ENCODE data around the gene WDR59.

The WDR59 gene

GRCh38 chr16:74868501-74868900 lies 116.4 kb downstream of the WDR59 start:
- TF ChIP-seq EZH2phosphoT487 (IDR thresholded peaks at IDR 0.05; ENCODE audit: borderline replicate concordance) = no peak
- TF ChIP-seq CTCF (conservative IDR thresholded peaks at IDR 0.05; ENCODE audit: low read length) = no peak
- peak overlapping the region; percentile 22 for H3K4me2 ChIP-seq (ENCODE audit: low read depth, low read length, poor library complexity, severe bottlenecking)
- H3K79me2 ChIP-seq (ENCODE audit: insufficient read depth, low read length) = no peaks in the 10 kb centered on the region
- H4K20me1 ChIP-seq (ENCODE audit: insufficient read depth, low read length, poor library complexity, severe bottlenecking) = no peaks in the 10 kb centered on the region
- H3K9me2 ChIP-seq (replicated peaks; ENCODE audit: low read depth, low read length) = no peaks in the 10 kb centered on the region
- H2AFZ ChIP-seq (ENCODE audit: low read length) = no peak overlapping the region
- no peak overlapping the region for H3K4me3 ChIP-seq (ENCODE audit: low read length, poor library complexity, severe bottlenecking)
- peaks cover 8% of the 10 kb centered on the region for H3K4me1 ChIP-seq (ENCODE audit: insufficient read depth, low read length, poor library complexity, severe bottlenecking)
- H3K36me3 ChIP-seq (ENCODE audit: insufficient read depth, low read length) = peaks cover 9% of the 10 kb centered on the region; the same call in 1 of the 2 replicates
- H3K9me3 ChIP-seq (ENCODE audit: insufficient read depth, low read depth, low read length) = no peaks in the 10 kb centered on the region
- H3K9ac ChIP-seq (ENCODE audit: low read depth, low read length, poor library complexity, severe bottlenecking) = no peak overlapping the region
- no peaks in the 10 kb centered on the region for H3F3A ChIP-seq (ENCODE audit: low read depth)
- no peaks in the 10 kb centered on the region for H3K27me3 ChIP-seq (ENCODE audit: insufficient read depth, low read length, poor library complexity, severe bottlenecking)

GRCh38 chr16:74868035-74868434 lies 116.9 kb downstream of the WDR59 start:
- H3F3A ChIP-seq (ENCODE audit: low read depth) = no peaks in the 10 kb centered on the region
- no peak overlapping the region for H3K4me2 ChIP-seq (ENCODE audit: low read depth, low read length, poor library complexity, severe bottlenecking)
- no peak overlapping the region for H3K9ac ChIP-seq (ENCODE audit: low read depth, low read length, poor library complexity, severe bottlenecking)
- no peaks in the 10 kb centered on the region for H4K20me1 ChIP-seq (ENCODE audit: insufficient read depth, low read length, poor library complexity, severe bottlenecking)
- H3K4me1 ChIP-seq (ENCODE audit: insufficient read depth, low read length, poor library complexity, severe bottlenecking) = peaks cover 8% of the 10 kb centered on the region
- TF ChIP-seq CTCF (conservative IDR thresholded peaks at IDR 0.05; ENCODE audit: low read length) = no peak
- no peak for TF ChIP-seq EZH2phosphoT487 (IDR thresholded peaks at IDR 0.05; ENCODE audit: borderline replicate concordance)
- peaks cover 4% of the 10 kb centered on the region; the same call in 1 of the 2 replicates for H3K36me3 ChIP-seq (ENCODE audit: insufficient read depth, low read length)
- H3K9me3 ChIP-seq (ENCODE audit: insufficient read depth, low read depth, low read length) = no peaks in the 10 kb centered on the region
- H3K9me2 ChIP-seq (replicated peaks; ENCODE audit: low read depth, low read length) = no peaks in the 10 kb centered on the region
- no peaks in the 10 kb centered on the region for H3K79me2 ChIP-seq (ENCODE audit: insufficient read depth, low read length)
- no peaks in the 10 kb centered on the region for H3K27me3 ChIP-seq (ENCODE audit: insufficient read depth, low read length, poor library complexity, severe bottlenecking)
- H2AFZ ChIP-seq (ENCODE audit: low read length) = no peak overlapping the region
- no peak overlapping the region for H3K4me3 ChIP-seq (ENCODE audit: low read length, poor library complexity, severe bottlenecking)

- Histone ChIP-seq H3K9me3 (ENCODE audit: insufficient read depth, low read depth, low read length) (no peaks in the 10 kb centered on the region), H3K9ac (ENCODE audit: low read depth, low read length, poor library complexity, severe bottlenecking) (no peak overlapping the region), H4K20me1 (ENCODE audit: insufficient read depth, low read length, poor library complexity, severe bottlenecking) (no peaks in the 10 kb centered on the region), H3K27me3 (ENCODE audit: insufficient read depth, low read length, poor library complexity, severe bottlenecking) (no peaks in the 10 kb centered on the region), H3K4me3 (ENCODE audit: low read length, poor library complexity, severe bottlenecking) (no peak overlapping the region), H3K36me3 (ENCODE audit: insufficient read depth, low read length) (peaks cover 4% of the 10 kb centered on the region; the same call in 1 of the 2 replicates), H3F3A (ENCODE audit: low read depth) (no peaks in the 10 kb centered on the region), H2AFZ (ENCODE audit: low read length) (no peak overlapping the region), H3K4me1 (ENCODE audit: insufficient read depth, low read length, poor library complexity, severe bottlenecking) (peaks cover 8% of the 10 kb centered on the region), H3K4me2 (ENCODE audit: low read depth, low read length, poor library complexity, severe bottlenecking) (no peak overlapping the region), H3K79me2 (ENCODE audit: insufficient read depth, low read length) (no peaks in the 10 kb centered on the region), H3K9me2 (replicated peaks; ENCODE audit: low read depth, low read length) (no peaks in the 10 kb centered on the region)
- TF ChIP-seq CTCF (conservative IDR thresholded peaks at IDR 0.05; ENCODE audit: low read length) (no peak), EZH2phosphoT487 (IDR thresholded peaks at IDR 0.05; ENCODE audit: borderline replicate concordance) (no peak)
These were observed 117.6 kb downstream of the WDR59 start for GRCh38 chr16:74867281-74867849.

All from Loucy (cell line).